K562 (cell line): ENCODE results near the gene PLS1. TPM values are rescaled to one million over a fixed set of nuclear protein-coding genes. Genes with fewer than 3 reads are reported as not detected.

ENCODE experiments used
- CREBBP ChIP-seq: IDR thresholded peaks from one replicate; pipeline ENCODE4 v1.6.1; 2012; ENCODE audit warnings: low read depth, mild to moderate bottlenecking, control low read depth, inconsistent platforms, low read length
- FOXA1 ChIP-seq: fragments of 450-650 bp; IDR thresholded peaks from 2 replicates; pipeline ENCODE4 v1.6.1; 2016; ENCODE audit warnings: mild to moderate bottlenecking, borderline replicate concordance
- GTF2A2 ChIP-seq: IDR thresholded peaks from 2 replicates; pipeline ENCODE4 v1.6.1; 2016; ENCODE audit warnings: mild to moderate bottlenecking, missing genetic modification characterization, missing compliant biosample characterization
- SLC30A9 ChIP-seq: fragments of 250-450 bp; sonication (Bioruptor Pico); IDR thresholded peaks from 2 replicates; pipeline ENCODE4 v1.8.0; 2022; ENCODE audit warnings: mild to moderate bottlenecking, moderate library complexity
- SRSF9 ChIP-seq: fragments of 200-400 bp; formaldehyde crosslinking; IDR thresholded peaks from 2 replicates; pipeline ENCODE4 v1.6.1; 2017; ENCODE audit warnings: low read depth, low read length, borderline replicate concordance
- polyA plus RNA-seq, 8 experiments: library from polyadenylated mRNA; depleted of rRNA in 4 of 8; stranded (reverse) in 5 of 8; unstranded in 3 of 8; fragments of >200 nt; fragmentation: Nextera tagmentation in 2 of 8; fragmentation: Illumina TruSeq in 1 of 8; extraction: Ambion mirVana in 2 of 8; extraction: Trizol in 1 of 8; gene quantifications; 2 replicates each; pipeline versions ENCODE4 v1.2.1 to v1.2.3, GENCODE V29; 2011 to 2014; ENCODE audit warnings: inconsistent platforms in 1 of 8, missing spikeins in 1 of 8
- total RNA-seq, 7 experiments: library from RNA; depleted of rRNA in 6 of 7; stranded (reverse); fragments of >200 nt in 6 of 7; fragmentation: Illumina TruSeq in 2 of 7; extraction: Trizol in 2 of 7; gene quantifications; 2 replicates each; pipeline versions ENCODE4 v1.2.1 to v1.2.3, GENCODE V29; 2011 to 2021; ENCODE audit warnings: low replicate concordance in 1 of 7
- TF ChIP-seq, protein P1 (sequence below): sonication (generic); formaldehyde crosslinking; IDR thresholded peaks from 2 replicates; pipeline ENCODE4 v1.8.0; 2022; ENCODE audit warnings: mild to moderate bottlenecking, missing genetic modification reagents
- TF ChIP-seq, protein P2 (sequence below): sonication (generic); formaldehyde crosslinking; IDR thresholded peaks from 2 replicates; pipeline ENCODE4 v1.8.0; 2023; ENCODE audit warnings: missing genetic modification reagents, mild to moderate bottlenecking, borderline replicate concordance
- TF ChIP-seq, protein P3 (sequence below): fragments of 450-650 bp; IDR thresholded peaks from 2 replicates; pipeline ENCODE4 v1.6.1; 2016; ENCODE audit warnings: borderline replicate concordance
- TF ChIP-seq, protein P4 (sequence below), 2 experiments: fragments of 450-650 bp; IDR thresholded peaks; 2 replicates each; pipeline ENCODE4 v1.6.1; 2018; ENCODE audit warnings: mild to moderate bottlenecking in 2 of 2, low read depth in 1 of 2; ENCODE audit not compliant: partially characterized antibody in 2 of 2

Gene PLS1
- total and polyA plus RNA-seq, 9 of the 15 experiments (the other 6 are each of a cell fraction or from before 2014, with no cell fraction given): 6.1 to 21.3 (median 13.0) TPM

DNA sequence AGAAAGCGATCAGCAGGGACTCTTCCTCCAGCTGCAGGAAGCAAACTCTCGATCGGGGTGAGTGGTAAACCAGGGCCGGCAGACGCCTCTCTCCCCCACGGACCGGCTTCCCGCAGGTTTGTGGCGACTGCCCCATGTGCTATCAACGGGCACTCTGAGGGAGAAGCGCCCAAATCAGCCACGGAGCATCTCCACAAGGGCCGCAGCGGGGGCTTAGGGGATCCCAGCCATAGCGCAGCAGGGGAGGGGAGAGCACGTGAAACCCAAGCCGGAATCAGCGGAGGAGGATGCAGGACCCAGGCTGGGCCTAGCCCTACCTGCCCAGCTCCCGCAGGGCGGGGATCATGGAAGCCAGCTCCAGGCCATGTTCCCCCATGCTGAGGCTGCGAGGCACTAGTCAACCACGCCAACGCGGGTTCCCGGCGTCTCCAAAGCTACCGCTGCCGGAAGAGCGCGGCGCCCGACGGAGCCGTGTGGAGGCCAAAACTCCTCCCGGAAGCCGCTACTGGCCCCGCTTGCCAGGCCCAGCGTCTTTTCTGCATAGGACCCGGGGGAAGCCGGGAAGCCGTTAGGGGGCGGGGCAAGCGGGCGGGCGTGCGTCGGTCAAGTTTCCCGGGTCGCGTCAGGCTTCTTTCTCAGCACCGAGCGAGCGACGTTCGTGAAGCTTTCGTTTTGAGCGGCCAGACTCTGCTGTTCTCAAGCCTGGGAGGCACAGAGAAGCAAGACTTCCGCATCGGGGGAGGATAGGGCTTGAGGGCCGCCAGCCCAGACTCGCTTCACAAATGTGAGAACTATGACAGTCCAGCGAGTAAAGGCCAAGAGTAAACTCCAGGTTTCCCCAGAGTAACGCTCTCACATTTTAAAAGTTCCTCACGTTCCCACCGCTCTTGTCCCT, 17.6 kb upstream of the PLS1 start, which contains the start of gene ATR (continued):
- TF ChIP-seq CREBBP (no peak), FOXA1 (no peak), GTF2A2 (no peak), SRSF9 (no peak), SLC30A9 (CRISPR knock-in tag) (no peak)
- TF ChIP-seq, protein P1, sequence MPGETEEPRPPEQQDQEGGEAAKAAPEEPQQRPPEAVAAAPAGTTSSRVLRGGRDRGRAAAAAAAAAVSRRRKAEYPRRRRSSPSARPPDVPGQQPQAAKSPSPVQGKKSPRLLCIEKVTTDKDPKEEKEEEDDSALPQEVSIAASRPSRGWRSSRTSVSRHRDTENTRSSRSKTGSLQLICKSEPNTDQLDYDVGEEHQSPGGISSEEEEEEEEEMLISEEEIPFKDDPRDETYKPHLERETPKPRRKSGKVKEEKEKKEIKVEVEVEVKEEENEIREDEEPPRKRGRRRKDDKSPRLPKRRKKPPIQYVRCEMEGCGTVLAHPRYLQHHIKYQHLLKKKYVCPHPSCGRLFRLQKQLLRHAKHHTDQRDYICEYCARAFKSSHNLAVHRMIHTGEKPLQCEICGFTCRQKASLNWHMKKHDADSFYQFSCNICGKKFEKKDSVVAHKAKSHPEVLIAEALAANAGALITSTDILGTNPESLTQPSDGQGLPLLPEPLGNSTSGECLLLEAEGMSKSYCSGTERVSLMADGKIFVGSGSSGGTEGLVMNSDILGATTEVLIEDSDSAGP (CRISPR knock-in tag): no peak
- TF ChIP-seq, protein P2, sequence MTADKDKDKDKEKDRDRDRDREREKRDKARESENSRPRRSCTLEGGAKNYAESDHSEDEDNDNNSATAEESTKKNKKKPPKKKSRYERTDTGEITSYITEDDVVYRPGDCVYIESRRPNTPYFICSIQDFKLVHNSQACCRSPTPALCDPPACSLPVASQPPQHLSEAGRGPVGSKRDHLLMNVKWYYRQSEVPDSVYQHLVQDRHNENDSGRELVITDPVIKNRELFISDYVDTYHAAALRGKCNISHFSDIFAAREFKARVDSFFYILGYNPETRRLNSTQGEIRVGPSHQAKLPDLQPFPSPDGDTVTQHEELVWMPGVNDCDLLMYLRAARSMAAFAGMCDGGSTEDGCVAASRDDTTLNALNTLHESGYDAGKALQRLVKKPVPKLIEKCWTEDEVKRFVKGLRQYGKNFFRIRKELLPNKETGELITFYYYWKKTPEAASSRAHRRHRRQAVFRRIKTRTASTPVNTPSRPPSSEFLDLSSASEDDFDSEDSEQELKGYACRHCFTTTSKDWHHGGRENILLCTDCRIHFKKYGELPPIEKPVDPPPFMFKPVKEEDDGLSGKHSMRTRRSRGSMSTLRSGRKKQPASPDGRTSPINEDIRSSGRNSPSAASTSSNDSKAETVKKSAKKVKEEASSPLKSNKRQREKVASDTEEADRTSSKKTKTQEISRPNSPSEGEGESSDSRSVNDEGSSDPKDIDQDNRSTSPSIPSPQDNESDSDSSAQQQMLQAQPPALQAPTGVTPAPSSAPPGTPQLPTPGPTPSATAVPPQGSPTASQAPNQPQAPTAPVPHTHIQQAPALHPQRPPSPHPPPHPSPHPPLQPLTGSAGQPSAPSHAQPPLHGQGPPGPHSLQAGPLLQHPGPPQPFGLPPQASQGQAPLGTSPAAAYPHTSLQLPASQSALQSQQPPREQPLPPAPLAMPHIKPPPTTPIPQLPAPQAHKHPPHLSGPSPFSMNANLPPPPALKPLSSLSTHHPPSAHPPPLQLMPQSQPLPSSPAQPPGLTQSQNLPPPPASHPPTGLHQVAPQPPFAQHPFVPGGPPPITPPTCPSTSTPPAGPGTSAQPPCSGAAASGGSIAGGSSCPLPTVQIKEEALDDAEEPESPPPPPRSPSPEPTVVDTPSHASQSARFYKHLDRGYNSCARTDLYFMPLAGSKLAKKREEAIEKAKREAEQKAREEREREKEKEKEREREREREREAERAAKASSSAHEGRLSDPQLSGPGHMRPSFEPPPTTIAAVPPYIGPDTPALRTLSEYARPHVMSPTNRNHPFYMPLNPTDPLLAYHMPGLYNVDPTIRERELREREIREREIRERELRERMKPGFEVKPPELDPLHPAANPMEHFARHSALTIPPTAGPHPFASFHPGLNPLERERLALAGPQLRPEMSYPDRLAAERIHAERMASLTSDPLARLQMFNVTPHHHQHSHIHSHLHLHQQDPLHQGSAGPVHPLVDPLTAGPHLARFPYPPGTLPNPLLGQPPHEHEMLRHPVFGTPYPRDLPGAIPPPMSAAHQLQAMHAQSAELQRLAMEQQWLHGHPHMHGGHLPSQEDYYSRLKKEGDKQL (CRISPR knock-in tag): no peak
- TF ChIP-seq, protein P3, sequence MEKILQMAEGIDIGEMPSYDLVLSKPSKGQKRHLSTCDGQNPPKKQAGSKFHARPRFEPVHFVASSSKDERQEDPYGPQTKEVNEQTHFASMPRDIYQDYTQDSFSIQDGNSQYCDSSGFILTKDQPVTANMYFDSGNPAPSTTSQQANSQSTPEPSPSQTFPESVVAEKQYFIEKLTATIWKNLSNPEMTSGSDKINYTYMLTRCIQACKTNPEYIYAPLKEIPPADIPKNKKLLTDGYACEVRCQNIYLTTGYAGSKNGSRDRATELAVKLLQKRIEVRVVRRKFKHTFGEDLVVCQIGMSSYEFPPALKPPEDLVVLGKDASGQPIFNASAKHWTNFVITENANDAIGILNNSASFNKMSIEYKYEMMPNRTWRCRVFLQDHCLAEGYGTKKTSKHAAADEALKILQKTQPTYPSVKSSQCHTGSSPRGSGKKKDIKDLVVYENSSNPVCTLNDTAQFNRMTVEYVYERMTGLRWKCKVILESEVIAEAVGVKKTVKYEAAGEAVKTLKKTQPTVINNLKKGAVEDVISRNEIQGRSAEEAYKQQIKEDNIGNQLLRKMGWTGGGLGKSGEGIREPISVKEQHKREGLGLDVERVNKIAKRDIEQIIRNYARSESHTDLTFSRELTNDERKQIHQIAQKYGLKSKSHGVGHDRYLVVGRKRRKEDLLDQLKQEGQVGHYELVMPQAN: peak; percentile 97
- TF ChIP-seq, protein P4, sequence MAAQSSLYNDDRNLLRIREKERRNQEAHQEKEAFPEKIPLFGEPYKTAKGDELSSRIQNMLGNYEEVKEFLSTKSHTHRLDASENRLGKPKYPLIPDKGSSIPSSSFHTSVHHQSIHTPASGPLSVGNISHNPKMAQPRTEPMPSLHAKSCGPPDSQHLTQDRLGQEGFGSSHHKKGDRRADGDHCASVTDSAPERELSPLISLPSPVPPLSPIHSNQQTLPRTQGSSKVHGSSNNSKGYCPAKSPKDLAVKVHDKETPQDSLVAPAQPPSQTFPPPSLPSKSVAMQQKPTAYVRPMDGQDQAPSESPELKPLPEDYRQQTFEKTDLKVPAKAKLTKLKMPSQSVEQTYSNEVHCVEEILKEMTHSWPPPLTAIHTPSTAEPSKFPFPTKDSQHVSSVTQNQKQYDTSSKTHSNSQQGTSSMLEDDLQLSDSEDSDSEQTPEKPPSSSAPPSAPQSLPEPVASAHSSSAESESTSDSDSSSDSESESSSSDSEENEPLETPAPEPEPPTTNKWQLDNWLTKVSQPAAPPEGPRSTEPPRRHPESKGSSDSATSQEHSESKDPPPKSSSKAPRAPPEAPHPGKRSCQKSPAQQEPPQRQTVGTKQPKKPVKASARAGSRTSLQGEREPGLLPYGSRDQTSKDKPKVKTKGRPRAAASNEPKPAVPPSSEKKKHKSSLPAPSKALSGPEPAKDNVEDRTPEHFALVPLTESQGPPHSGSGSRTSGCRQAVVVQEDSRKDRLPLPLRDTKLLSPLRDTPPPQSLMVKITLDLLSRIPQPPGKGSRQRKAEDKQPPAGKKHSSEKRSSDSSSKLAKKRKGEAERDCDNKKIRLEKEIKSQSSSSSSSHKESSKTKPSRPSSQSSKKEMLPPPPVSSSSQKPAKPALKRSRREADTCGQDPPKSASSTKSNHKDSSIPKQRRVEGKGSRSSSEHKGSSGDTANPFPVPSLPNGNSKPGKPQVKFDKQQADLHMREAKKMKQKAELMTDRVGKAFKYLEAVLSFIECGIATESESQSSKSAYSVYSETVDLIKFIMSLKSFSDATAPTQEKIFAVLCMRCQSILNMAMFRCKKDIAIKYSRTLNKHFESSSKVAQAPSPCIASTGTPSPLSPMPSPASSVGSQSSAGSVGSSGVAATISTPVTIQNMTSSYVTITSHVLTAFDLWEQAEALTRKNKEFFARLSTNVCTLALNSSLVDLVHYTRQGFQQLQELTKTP (IDR thresholded peaks at IDR 0.05; ENCODE audit: low read depth in 1 of 2, partially characterized antibody in 2 of 2): peak; percentile 48 to 52
